SH-SY5Y (cell line): ENCODE measurements around the gene CDH16.

ENCODE experiments used
- GATA2 ChIP-seq: IDR thresholded peaks from 2 replicates; pipeline ENCODE4 v1.6.1; 2011; ENCODE audit warnings: mild to moderate bottlenecking, low read depth, low read length
- GATA3 ChIP-seq: IDR thresholded peaks from 2 replicates; pipeline ENCODE4 v1.6.1; 2011; ENCODE audit warnings: low read depth, mild to moderate bottlenecking, low read length, moderate library complexity

GRCh38 chr16:66880288-66881013 lies 38.2 kb downstream of the CDH16 start, which contains the start of gene PDP2:
- TF ChIP-seq GATA2 = no peak
- no peak for TF ChIP-seq GATA3
